Osteocyte (in vitro differentiated cells): ENCODE measurements around the gene RRAS2. TPM values are rescaled to one million over a fixed set of nuclear protein-coding genes. Genes with fewer than 3 reads are reported as not detected.
A peak's percentile ranks its signal among the peaks of the same experiment; 100 is the strongest.

Experiments
- DNase-seq: peaks from one replicate; pipeline ENCODE4 v3.0.0; 2021; ENCODE audit warnings: mixed read lengths; ENCODE audit not compliant: unreplicated experiment; ENCODE audit errors: extremely low spot score
- H3K27ac Mint-ChIP-seq: one replicate; pipeline ENCODE4 v1.8.0; 2021; ENCODE audit warnings: mild to moderate bottlenecking, mixed read lengths; ENCODE audit not compliant: unreplicated experiment
- H3K27me3 Mint-ChIP-seq: one replicate; pipeline ENCODE4 v1.8.0; 2021; ENCODE audit warnings: mixed read lengths; ENCODE audit not compliant: unreplicated experiment
- H3K36me3 Mint-ChIP-seq: one replicate; pipeline ENCODE4 v1.8.0; 2021; ENCODE audit warnings: mixed read lengths; ENCODE audit not compliant: unreplicated experiment
- H3K4me1 Mint-ChIP-seq: one replicate; pipeline ENCODE4 v1.8.0; 2021; ENCODE audit warnings: mixed read lengths; ENCODE audit not compliant: unreplicated experiment
- H3K4me3 Mint-ChIP-seq: one replicate; pipeline ENCODE4 v1.8.0; 2021; ENCODE audit warnings: mild to moderate bottlenecking, moderate library complexity, mixed read lengths; ENCODE audit not compliant: unreplicated experiment
- H3K9me3 Mint-ChIP-seq: one replicate; pipeline ENCODE4 v1.8.0; 2021; ENCODE audit warnings: mixed read lengths; ENCODE audit not compliant: unreplicated experiment
- total RNA-seq: library from RNA; stranded (reverse); gene quantifications from 2 replicates; pipeline ENCODE4 v1.2.1, GENCODE V29; 2021
- TF ChIP-seq, protein P1 (sequence below): fragments of 200-600 bp; sonication (generic); IDR thresholded peaks from 2 replicates; pipeline ENCODE4 v1.5.0; 2021; ENCODE audit warnings: antibody characterized with exemption, mild to moderate bottlenecking, moderate library complexity

RRAS2 gene
- total RNA-seq, 1 donor from 2014 or later, result 95.7 TPM

- Mint-ChIP-seq H3K4me3 (no peak overlapping the region), H3K27ac (no peak overlapping the region), H3K9me3 (no peaks in the 10 kb centered on the region), H3K27me3 (no peaks in the 10 kb centered on the region), H3K4me1 (peaks cover 66% of the 10 kb centered on the region), H3K36me3 (peaks cover 1% of the 10 kb centered on the region)
- TF ChIP-seq, protein P1, sequence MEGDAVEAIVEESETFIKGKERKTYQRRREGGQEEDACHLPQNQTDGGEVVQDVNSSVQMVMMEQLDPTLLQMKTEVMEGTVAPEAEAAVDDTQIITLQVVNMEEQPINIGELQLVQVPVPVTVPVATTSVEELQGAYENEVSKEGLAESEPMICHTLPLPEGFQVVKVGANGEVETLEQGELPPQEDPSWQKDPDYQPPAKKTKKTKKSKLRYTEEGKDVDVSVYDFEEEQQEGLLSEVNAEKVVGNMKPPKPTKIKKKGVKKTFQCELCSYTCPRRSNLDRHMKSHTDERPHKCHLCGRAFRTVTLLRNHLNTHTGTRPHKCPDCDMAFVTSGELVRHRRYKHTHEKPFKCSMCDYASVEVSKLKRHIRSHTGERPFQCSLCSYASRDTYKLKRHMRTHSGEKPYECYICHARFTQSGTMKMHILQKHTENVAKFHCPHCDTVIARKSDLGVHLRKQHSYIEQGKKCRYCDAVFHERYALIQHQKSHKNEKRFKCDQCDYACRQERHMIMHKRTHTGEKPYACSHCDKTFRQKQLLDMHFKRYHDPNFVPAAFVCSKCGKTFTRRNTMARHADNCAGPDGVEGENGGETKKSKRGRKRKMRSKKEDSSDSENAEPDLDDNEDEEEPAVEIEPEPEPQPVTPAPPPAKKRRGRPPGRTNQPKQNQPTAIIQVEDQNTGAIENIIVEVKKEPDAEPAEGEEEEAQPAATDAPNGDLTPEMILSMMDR, result no peak
- no peak for DNase-seq
These were observed 43.9 kb downstream of the RRAS2 start for GRCh38 chr11:14315130-14315529.

DNA sequence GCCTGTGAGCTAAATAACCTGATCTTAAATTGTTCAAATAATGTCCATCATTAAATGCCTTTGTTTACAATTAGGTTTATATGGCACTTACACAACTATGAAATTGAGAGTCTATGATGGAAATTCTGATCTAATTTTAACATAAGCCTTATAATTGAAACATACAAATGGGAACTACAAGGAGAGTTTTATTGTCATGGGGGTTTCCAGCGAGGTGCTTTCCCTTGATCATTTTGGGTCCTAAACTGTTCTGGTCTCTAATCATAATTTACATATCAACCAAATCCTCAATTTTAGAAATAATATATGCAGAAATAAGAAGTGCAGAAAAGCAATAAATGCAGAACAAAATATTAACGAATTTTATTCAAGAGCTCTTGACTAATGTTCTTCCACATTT is 44.9 kb downstream of the RRAS2 start:
- Mint-ChIP-seq H3K4me3 (no peak overlapping the region), H3K9me3 (no peaks in the 10 kb centered on the region), H3K27me3 (no peaks in the 10 kb centered on the region), H3K36me3 (peaks cover 1% of the 10 kb centered on the region), H3K27ac (peak overlapping the region; percentile 17), H3K4me1 (peaks cover 58% of the 10 kb centered on the region)
- TF ChIP-seq, protein P1, result no peak
- no peak for DNase-seq

DNA sequence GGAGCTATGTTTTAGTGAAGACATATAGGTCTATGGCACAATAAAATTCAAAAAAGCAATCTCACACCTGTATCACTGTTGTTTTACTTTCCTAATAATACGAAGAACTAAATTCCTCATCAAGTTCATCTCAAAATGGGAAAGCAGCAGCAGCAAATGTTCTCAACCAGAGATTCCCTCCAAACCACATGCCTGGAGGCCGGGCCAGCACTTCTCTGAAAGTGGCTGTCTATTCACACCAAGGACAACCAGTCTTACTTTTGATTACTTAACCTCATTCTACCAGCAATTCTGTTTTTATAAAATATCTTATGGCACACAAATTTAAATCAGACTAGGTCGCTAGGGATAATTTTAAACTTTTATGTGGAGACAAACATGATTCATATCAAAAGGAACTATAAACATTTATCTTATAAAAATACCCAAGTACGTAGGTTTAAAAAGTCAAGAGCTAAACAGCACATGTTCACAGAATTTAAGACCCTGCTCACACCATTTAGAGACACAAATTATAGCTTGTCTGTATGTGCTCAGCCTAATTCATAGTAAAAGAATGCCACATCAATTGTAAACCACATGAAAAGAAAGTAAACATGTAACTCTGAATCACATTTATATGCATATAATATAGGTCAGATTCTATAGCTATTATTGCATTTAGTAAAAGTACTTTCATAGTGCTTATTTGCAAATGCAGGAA is 46.1 kb downstream of the RRAS2 start:
- H3K27me3 Mint-ChIP-seq, result no peaks in the 10 kb centered on the region
- H3K36me3 Mint-ChIP-seq, result peaks cover 1% of the 10 kb centered on the region
- no peaks in the 10 kb centered on the region for H3K9me3 Mint-ChIP-seq
- no peak for DNase-seq
- peaks cover 46% of the 10 kb centered on the region for H3K4me1 Mint-ChIP-seq
- TF ChIP-seq, protein P1, result no peak
- peak overlapping the region; percentile 54 for H3K4me3 Mint-ChIP-seq
- H3K27ac Mint-ChIP-seq, result peak overlapping the region; percentile 83

DNA sequence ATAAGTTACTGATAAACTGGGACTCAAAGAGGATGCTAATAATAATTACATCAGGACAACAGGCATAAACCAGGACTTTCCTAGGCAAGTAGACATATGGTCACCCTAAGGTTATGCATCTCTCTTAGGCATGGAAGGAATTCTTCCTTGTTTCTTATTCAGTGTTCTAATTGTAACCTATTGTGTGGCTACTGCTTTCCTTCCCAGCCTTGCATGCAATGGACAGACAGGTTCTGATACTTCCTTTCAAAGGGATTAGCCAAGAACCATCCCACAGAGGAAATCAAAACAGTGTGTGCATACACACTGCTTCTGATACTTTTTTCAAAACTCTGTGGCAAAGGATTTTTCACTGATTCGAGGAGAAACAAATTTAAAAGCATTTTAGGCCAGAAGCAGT is 48.3 kb downstream of the RRAS2 start:
- Mint-ChIP-seq H3K4me3 (no peak overlapping the region), H3K4me1 (peaks cover 43% of the 10 kb centered on the region), H3K9me3 (no peaks in the 10 kb centered on the region), H3K36me3 (no peaks in the 10 kb centered on the region), H3K27ac (no peak overlapping the region), H3K27me3 (no peaks in the 10 kb centered on the region)
- no peak for DNase-seq
- TF ChIP-seq, protein P1, result no peak

- H3K27me3 Mint-ChIP-seq, result no peaks in the 10 kb centered on the region
- TF ChIP-seq, protein P1, result no peak
- H3K27ac Mint-ChIP-seq, result no peak overlapping the region
These were observed 49.4 kb downstream of the RRAS2 start for GRCh38 chr11:14309425-14310192.

More at GRCh38 chr11:14309425-14310192, 49.4 kb downstream of the RRAS2 start:
- H3K36me3 Mint-ChIP-seq, result no peaks in the 10 kb centered on the region
- H3K4me1 Mint-ChIP-seq, result peaks cover 38% of the 10 kb centered on the region
- no peak for DNase-seq
- no peaks in the 10 kb centered on the region for H3K9me3 Mint-ChIP-seq
- H3K4me3 Mint-ChIP-seq, result no peak overlapping the region
